Sigmoid colon (tissue), 7 donors: ENCODE measurements around the gene NUDC. TPM values are rescaled to one million over a fixed set of nuclear protein-coding genes. Genes with fewer than 3 reads are reported as not detected.
"Not testable (repeated sequence)": the region's sequence is repeated elsewhere in the genome, so short reads cannot be mapped to it uniquely, and the experiment has no call there.

ENCODE experiments used
- DNase-seq: peaks from one replicate; pipeline ENCODE4 v3.0.0-alpha.2; 2019
- H3K27ac ChIP-seq, 4 donors: fragments of 200-600 bp; sonication (generic); one replicate each; pipeline ENCODE4 v1.5.1; 2016 to 2019; ENCODE audit warnings: mild to moderate bottlenecking in 1 of 4
- H3K27me3 ChIP-seq, 3 donors: fragments of 200-600 bp; sonication (generic); one replicate each; pipeline ENCODE4 v1.5.1; 2019; ENCODE audit warnings: mild to moderate bottlenecking in 1 of 3
- H3K36me3 ChIP-seq, 4 donors: fragments of 200-600 bp; sonication (generic); one replicate each; pipeline ENCODE4 v1.5.1; 2016 to 2019
- H3K4me1 ChIP-seq, 4 donors: fragments of 200-600 bp; sonication (generic); one replicate each; pipeline ENCODE4 v1.5.1; 2017 to 2019
- H3K4me3 ChIP-seq, 4 donors: fragments of 200-600 bp; sonication (generic); one replicate each; pipeline ENCODE4 v1.5.1; 2017 to 2019; ENCODE audit warnings: mild to moderate bottlenecking in 2 of 4, moderate library complexity in 1 of 4
- H3K9me3 ChIP-seq, 4 donors: fragments of 200-600 bp in 3 of 4; sonication (generic) in 3 of 4; one replicate each; pipeline versions ENCODE4 v1.5.1 to v1.6.1; 2013 to 2019
- EP300 ChIP-seq, 4 donors: sonication (generic); formaldehyde crosslinking; IDR thresholded peaks; one replicate each; pipeline ENCODE4 v1.6.1; 2017; ENCODE audit warnings: antibody characterized with exemption in 4 of 4
- POLR2A ChIP-seq, 2 donors: fragments of 450-650 bp; IDR thresholded peaks; one replicate each; pipeline ENCODE4 v1.6.1; 2016; ENCODE audit warnings: antibody characterized with exemption in 2 of 2, mild to moderate bottlenecking in 2 of 2, moderate library complexity in 2 of 2
- POLR2AphosphoS5 ChIP-seq, 4 donors: sonication (generic); formaldehyde crosslinking; IDR thresholded peaks; one replicate each; pipeline ENCODE4 v1.6.1; 2017; ENCODE audit warnings: antibody characterized with exemption in 4 of 4
- WGBS, 2 donors: extraction: QIAGEN DNeasy Blood & Tissue Kit; methylation state at CpG; one replicate each; pipeline ENCODE4 v1.1.7; 2013; 5-methylcytosine and 5-hydroxymethylcytosine counted together
- intact Hi-C: fragments of 100-400 bp; cut with DNase I; formaldehyde crosslinking; loops from one replicate; pipeline ENCODE4 v1.15.1; 2023
- polyA plus RNA-seq, 3 donors: library from polyadenylated mRNA; stranded (reverse); fragments of 200-250 nt; gene quantifications; one replicate each; pipeline ENCODE4 v1.2.3, GENCODE V29; 2013
- total RNA-seq, 4 donors: library from RNA; depleted of rRNA; stranded (reverse); fragments of >200 nt; gene quantifications; one replicate each; pipeline ENCODE4 v1.1.0, GENCODE V29; 2016
- TF ChIP-seq, protein P1 (sequence below), 4 experiments: fragments of 450-650 bp in 3 of 4; fragments of 200-600 bp in 1 of 4; IDR thresholded peaks; one replicate each; pipeline ENCODE4 v1.5.1; 2016 to 2019; ENCODE audit warnings: antibody characterized with exemption in 4 of 4, mild to moderate bottlenecking in 3 of 4, moderate library complexity in 2 of 4
- donor health status: healthy with polysubstance abuse.
- donor health status: Bipolar disorder and iron deficiency.
- donor health status: healthy.

NUDC gene
- 10 to 100 TPM; 51.9 to 82.1 (median 59.9) TPM for total RNA-seq
- 10 to 100 TPM; 28.4 to 67.6 (median 38.4) TPM for polyA plus RNA-seq

GRCh38 chr1:26921540-26922430, at the start of gene NUDC:
Gene NUDC (plus strand): TSS chr1:26921743. CDS start chr1:26921849, 106 bp downstream.
- H3K27ac ChIP-seq = peak within 1 kb of the TSS; percentile 86 to 95 (median 90)
- H3K9me3 ChIP-seq = no peaks in the 10 kb centered on the region
- peak in 1 of 4 donors; percentile 2 for TF ChIP-seq EP300 (IDR thresholded peaks at IDR 0.05)
- TF ChIP-seq, protein P1, sequence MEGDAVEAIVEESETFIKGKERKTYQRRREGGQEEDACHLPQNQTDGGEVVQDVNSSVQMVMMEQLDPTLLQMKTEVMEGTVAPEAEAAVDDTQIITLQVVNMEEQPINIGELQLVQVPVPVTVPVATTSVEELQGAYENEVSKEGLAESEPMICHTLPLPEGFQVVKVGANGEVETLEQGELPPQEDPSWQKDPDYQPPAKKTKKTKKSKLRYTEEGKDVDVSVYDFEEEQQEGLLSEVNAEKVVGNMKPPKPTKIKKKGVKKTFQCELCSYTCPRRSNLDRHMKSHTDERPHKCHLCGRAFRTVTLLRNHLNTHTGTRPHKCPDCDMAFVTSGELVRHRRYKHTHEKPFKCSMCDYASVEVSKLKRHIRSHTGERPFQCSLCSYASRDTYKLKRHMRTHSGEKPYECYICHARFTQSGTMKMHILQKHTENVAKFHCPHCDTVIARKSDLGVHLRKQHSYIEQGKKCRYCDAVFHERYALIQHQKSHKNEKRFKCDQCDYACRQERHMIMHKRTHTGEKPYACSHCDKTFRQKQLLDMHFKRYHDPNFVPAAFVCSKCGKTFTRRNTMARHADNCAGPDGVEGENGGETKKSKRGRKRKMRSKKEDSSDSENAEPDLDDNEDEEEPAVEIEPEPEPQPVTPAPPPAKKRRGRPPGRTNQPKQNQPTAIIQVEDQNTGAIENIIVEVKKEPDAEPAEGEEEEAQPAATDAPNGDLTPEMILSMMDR (IDR thresholded peaks at IDR 0.05) = no peak
- TF ChIP-seq POLR2A (IDR thresholded peaks at IDR 0.05) = peak; percentile 82 to 85
- peak; percentile 97 to 98 (median 98) for TF ChIP-seq POLR2AphosphoS5 (IDR thresholded peaks at IDR 0.05)
- 0% methylated on average over 83 of the region's 83 CpGs for WGBS, 2 donors
- H3K4me1 ChIP-seq = peaks cover 0 to 23% (median 18%) of the 10 kb centered on the region in 4 donors
- intact Hi-C loops = no loop called here
- DNase-seq = peak; percentile 99
- peaks cover 0 to 32% (median 20%) of the 10 kb centered on the region in 4 donors for H3K36me3 ChIP-seq
- H3K4me3 ChIP-seq = peak within 1 kb of the TSS; percentile 68 to 99 (median 80)
- H3K27me3 ChIP-seq = no peaks in the 10 kb centered on the region

GRCh38 chr1:26873097-26873496, 48.4 kb upstream of the NUDC start:
- H3K9me3 ChIP-seq, H3K4me1 ChIP-seq, H3K27ac ChIP-seq, H3K4me3 ChIP-seq, DNase-seq, H3K27me3 ChIP-seq, intact Hi-C loops: not testable (repeated sequence)
- H3K36me3 ChIP-seq = peaks cover 0 to 25% (median under 1%) of the 10 kb centered on the region in 4 donors
- 73 to 83% methylated on average over 2 of the region's 2 CpGs for WGBS, 2 donors

DNA sequence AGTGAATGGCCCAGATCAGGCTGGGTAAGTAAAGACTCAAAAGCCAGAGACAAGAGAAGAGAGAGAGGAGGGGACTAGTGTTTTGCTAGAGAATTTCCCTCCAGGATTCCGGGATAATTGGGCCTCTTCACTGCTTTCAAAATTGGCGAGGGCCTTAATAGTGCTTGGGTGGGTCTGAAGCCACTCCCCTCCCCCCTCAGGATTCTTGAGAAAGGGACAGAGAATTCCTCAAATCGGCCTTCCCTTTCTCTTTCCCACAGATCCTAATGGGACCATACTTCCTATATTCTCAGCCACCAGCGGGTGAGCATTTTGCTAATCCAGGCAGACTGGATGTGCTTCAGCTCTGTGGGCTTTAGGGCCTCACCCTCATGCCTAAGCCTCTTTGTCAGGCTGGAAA, 46.6 kb upstream of the NUDC start:
- WGBS, 2 donors = 75 to 83% methylated on average over 4 of the region's 4 CpGs
- no peaks in the 10 kb centered on the region for H3K9me3 ChIP-seq
- no peak for DNase-seq
- TF ChIP-seq, protein P1 (IDR thresholded peaks at IDR 0.05) = no peak
- no peak for TF ChIP-seq POLR2A (IDR thresholded peaks at IDR 0.05)
- H3K4me1 ChIP-seq = peaks cover 0 to 4% (median 0%) of the 10 kb centered on the region in 4 donors
- H3K4me3 ChIP-seq = no peak overlapping the region
- intact Hi-C loops = loop anchor here (5.0 kb wide), 1 partner anchor 273 kb away; no protein-coding TSS in a partner anchor
- no peaks in the 10 kb centered on the region for H3K27me3 ChIP-seq
- H3K27ac ChIP-seq = no peak overlapping the region
- peaks cover 4 to 43% (median 15%) of the 10 kb centered on the region in 4 donors for H3K36me3 ChIP-seq

DNA sequence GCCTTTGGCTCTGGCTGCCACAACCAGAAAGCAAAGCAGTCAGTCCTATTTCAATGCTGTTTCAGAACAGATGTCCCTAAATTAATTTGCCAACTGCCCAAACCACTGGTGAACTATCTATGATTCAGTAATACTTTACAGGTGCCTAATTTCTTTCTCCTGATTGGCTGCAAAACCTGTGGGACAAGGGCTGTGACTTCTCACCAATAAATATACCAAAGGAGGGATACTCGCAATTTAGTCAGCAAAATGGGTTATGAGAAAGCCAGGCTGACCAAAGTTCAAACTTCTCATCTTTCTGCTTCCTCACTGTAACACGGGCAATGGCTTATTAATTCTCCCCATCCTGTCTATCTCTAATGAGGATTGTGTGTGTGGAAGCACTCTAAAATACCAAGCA, 44.2 kb upstream of the NUDC start:
- Histone ChIP-seq H3K36me3 (peaks cover 19 to 68% (median 30%) of the 10 kb centered on the region in 4 donors), H3K9me3 (no peaks in the 10 kb centered on the region), H3K4me1 (peaks cover 0 to 4% (median 0%) of the 10 kb centered on the region in 4 donors), H3K27me3 (no peaks in the 10 kb centered on the region), H3K4me3 (no peak overlapping the region), H3K27ac (no peak overlapping the region)
- WGBS, 2 donors = 22 to 73% methylated on average over 2 of the region's 2 CpGs
- TF ChIP-seq POLR2AphosphoS5 (IDR thresholded peaks at IDR 0.05) (no peak), POLR2A (IDR thresholded peaks at IDR 0.05) (no peak), EP300 (IDR thresholded peaks at IDR 0.05) (no peak)
- TF ChIP-seq, protein P1 (IDR thresholded peaks at IDR 0.05) = no peak
- DNase-seq = no peak
- intact Hi-C loops = loop anchor here (2.0 to 5.0 kb wide), 2 partner anchors 67 to 275 kb away; no protein-coding TSS in a partner anchor

DNA sequence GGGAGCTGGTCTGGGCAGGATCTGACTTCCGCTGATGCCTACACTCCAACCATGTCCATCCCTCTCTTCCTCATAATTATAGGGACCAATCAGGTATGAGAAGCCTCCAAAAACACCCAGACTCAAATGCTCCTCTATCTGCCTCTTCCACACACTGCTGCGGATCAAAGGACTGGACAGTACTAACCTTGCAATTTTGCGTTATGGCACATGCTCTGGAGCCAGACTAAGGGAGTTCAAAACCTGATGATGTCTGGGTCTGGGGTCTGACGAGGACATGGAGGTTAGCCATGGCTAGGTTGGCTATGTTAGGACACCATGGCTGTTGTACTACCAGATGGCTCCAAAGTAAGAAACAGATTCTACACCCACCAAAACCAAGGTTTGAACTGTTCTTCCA, 41.8 kb upstream of the NUDC start:
- Histone ChIP-seq H3K4me1 (peaks cover 0 to 4% (median 0%) of the 10 kb centered on the region in 4 donors), H3K27me3 (no peaks in the 10 kb centered on the region), H3K27ac (no peak overlapping the region), H3K36me3 (peaks cover 19 to 92% (median 53%) of the 10 kb centered on the region in 4 donors), H3K9me3 (no peaks in the 10 kb centered on the region), H3K4me3 (no peak overlapping the region)
- intact Hi-C loops = loop anchor here (5.0 kb wide), 1 partner anchor 277 kb away; no protein-coding TSS in a partner anchor
- TF ChIP-seq, protein P1 (IDR thresholded peaks at IDR 0.05) = no peak
- no peak for TF ChIP-seq EP300 (IDR thresholded peaks at IDR 0.05)
- TF ChIP-seq POLR2A (IDR thresholded peaks at IDR 0.05) = no peak
- no peak for TF ChIP-seq POLR2AphosphoS5 (IDR thresholded peaks at IDR 0.05)
- no peak for DNase-seq
- WGBS, 2 donors = 95 to 96% methylated on average over 4 of the region's 4 CpGs

DNA sequence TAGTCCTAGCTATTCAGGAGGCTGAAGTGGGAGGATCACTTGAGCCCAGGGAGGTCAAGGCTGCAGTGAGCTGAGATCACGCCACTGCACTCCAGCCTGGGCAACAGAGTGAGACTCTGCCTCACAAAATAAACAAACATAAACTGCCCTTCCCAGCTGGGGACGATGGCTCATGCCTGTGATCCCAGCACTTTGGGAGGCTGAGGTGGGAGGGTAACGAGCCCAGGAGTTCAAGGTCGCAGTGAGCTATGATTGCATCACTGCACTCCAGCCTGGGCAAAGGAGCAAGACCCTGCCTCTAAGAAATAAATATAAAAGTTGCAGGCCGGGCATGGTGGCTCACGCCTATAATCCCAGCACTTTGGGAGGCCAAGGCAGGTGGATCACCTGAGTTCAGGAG, 39.9 kb upstream of the NUDC start:
- 56 to 83% methylated on average over 6 of the region's 6 CpGs for WGBS, 2 donors
- H3K9me3 ChIP-seq, H3K4me3 ChIP-seq, H3K27me3 ChIP-seq, H3K4me1 ChIP-seq, DNase-seq, H3K27ac ChIP-seq, intact Hi-C loops: not testable (repeated sequence)
- peaks cover 35 to 95% (median 70%) of the 10 kb centered on the region in 4 donors for H3K36me3 ChIP-seq
